Liver (tissue), 2 donors: ENCODE measurements around the gene GRIA1.

Experiments
- SP1 ChIP-seq: IDR thresholded peaks from 2 replicates; pipeline ENCODE4 v1.6.1; 2018; ENCODE audit warnings: antibody characterized with exemption, mild to moderate bottlenecking
- YY1 ChIP-seq: IDR thresholded peaks from 2 replicates; pipeline ENCODE4 v1.6.1; 2016; ENCODE audit warnings: antibody characterized with exemption, mild to moderate bottlenecking
- TF ChIP-seq, protein P1 (sequence below): IDR thresholded peaks from 2 replicates; pipeline ENCODE4 v1.6.1; 2016; ENCODE audit warnings: antibody characterized with exemption
- donor health status: healthy.

DNA sequence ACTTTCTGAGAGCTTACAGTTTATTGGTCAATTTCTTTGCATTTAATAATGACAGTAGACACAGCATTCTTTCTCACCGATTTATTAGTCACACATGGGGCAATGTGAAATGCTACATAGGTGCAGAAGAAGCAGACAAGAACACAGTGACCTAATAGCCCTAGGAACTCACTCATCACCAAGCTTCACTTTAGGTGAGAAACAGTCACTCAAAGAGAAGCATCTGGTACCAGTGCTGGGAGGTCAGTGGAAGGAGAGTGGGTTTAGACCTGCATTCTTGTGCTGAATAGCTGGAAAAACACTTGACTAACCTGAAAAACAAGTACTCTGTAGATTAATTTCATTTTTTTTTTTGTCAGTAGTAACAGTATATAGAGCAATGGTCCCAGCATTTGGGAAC lies 179.6 kb downstream of the GRIA1 start:
- TF ChIP-seq SP1 (no peak), YY1 (no peak)
- TF ChIP-seq, protein P1, sequence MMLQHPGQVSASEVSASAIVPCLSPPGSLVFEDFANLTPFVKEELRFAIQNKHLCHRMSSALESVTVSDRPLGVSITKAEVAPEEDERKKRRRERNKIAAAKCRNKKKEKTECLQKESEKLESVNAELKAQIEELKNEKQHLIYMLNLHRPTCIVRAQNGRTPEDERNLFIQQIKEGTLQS, result no peak
